ELR (cell line): ENCODE measurements around the gene LGSN.
A peak's percentile ranks its signal among the peaks of the same experiment; 100 is the strongest.
"Not testable (repeated sequence)": the region's sequence is repeated elsewhere in the genome, so short reads cannot be mapped to it uniquely, and the experiment has no call there.

Experiments
- DNase-seq: peaks from one replicate; pipeline ENCODE4 v3.0.0-alpha.2; 2015; ENCODE audit warnings: low read depth

LGSN gene, protein sequence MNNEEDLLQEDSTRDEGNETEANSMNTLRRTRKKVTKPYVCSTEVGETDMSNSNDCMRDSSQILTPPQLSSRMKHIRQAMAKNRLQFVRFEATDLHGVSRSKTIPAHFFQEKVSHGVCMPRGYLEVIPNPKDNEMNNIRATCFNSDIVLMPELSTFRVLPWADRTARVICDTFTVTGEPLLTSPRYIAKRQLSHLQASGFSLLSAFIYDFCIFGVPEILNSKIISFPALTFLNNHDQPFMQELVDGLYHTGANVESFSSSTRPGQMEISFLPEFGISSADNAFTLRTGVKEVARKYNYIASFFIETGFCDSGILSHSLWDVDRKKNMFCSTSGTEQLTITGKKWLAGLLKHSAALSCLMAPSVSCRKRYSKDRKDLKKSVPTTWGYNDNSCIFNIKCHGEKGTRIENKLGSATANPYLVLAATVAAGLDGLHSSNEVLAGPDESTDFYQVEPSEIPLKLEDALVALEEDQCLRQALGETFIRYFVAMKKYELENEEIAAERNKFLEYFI

DNA sequence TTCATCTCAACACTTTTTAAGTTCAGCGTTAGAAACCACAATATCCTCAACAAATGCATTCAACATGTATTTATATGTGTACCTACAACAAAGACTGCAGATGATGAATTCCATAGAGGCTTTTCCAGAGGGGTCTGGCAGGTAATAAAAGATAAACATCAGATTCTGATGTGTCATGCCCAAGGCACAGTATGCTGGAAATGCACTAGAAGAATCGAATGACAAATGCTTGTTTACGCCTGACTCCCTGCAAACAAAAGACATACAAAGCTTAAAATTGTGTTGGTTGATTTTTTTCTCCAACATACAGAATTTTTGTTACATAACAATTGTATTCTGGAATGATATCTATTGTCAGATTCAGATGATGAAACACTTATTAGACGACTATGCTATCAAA, at the start of gene LGSN:
Gene LGSN, minus strand, starts transcription at position 45 of the 400 bp plus-strand sequence. Its CDS starts 40 bp downstream, at position 5.
- no peak for DNase-seq

- no peak for DNase-seq
These were observed 48.6 kb upstream of the LGSN start for GRCh38 chr6:63368347-63368746.

- not testable (repeated sequence) for DNase-seq
These were observed 42.8 kb upstream of the LGSN start for GRCh38 chr6:63362500-63363120.

DNA sequence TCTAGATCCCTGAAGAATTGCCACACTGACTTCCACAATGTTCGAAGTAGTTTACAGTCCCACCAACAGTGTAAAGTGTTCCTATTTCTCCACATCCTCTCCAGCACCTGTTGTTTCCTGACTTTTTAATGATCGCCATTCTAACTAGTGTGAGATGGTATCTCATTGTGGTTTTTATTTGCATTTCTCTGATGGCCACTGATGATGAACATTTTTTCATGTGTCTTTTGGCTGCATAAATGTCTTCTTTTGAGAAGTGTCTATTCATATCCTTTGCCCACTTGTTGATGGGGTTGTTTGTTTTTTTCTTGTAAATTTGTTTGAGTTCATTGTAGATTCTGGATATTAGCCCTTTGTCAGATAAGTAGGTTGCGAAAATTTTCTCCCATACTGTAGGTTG, 37.6 kb upstream of the LGSN start:
- DNase-seq = not testable (repeated sequence)

DNA sequence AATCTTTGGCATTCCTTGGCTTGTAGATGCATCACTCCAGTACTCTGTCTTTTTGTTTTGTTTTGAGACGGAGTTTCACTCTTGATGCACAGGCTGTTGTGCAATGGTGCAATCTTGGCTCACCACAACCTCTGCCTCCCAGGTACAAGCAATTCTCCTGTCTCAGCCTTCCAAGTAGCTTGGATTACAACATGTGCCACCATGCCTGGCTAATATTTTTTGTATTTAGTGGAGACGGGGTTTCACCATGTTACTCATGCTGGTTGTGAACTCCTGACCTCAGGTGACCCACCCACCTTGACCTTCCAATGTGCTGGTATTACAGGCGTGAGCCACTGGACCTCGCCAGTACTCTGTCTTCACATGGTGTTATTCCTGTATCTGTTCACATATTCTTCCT, 35.8 kb upstream of the LGSN start:
- no peak for DNase-seq

- DNase-seq = no peak
These were observed 33.5 kb upstream of the LGSN start for GRCh38 chr6:63353286-63353630.

GRCh38 chr6:63352544-63353285, 32.9 kb upstream of the LGSN start:
- peak; percentile 49 for DNase-seq

DNA sequence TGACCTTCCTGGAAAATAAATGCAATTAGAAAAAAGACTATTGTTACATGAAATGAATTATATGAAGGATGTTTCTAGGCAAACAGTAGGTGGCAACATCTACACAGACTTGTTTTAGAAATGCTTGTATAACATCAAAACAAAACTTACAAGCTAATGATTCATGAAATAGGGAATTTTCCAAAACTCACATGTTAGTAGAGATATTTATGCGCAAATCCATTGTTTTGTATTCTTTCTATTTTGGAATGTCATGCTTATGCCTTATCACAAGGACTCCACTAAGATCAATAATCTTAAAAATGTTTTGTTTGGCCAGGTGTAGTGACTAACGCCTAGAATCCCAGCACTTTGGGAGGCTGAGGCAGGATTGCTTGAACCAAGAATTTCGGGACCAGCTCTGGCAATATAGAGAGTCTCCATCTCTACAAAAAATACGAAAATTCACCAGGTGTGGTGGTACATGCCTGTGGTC, 32.3 kb upstream of the LGSN start:
- DNase-seq = peak; percentile 66

GRCh38 chr6:63349401-63349800, 29.6 kb upstream of the LGSN start:
- no peak for DNase-seq

- DNase-seq = no peak
These were observed 29.1 kb upstream of the LGSN start for GRCh38 chr6:63348836-63349235.

GRCh38 chr6:63347599-63347998, 27.8 kb upstream of the LGSN start:
- peak; percentile 94 for DNase-seq

DNA sequence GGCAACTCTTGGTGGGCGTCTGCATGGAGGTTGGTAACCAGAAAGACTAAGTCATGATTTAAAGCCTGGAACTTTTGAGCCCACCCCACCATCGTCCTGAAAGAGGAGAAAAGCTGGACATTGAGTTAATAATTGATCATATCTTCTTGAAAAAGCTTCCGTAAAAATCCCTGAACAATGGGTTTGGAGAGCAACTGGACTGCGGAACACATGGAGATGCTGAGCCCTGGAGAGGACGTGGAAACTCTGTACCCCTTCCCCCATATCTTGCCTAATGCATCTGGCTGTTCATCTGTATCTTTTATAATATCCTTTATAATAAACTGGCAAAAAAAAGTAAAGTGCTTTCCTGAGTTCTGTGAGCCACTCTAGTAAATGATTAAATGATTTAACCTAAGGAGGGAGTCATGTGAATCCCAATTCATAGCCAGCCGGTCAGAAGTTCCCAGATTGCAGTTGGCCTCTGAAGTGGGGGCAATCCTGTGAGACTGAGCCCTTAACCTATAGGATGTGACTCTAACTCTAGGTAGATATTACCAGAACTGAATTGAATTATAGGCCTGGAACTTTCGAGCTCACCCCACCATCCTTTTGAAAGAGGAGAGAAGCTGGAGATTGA, 26.5 kb upstream of the LGSN start:
- DNase-seq = no peak

GRCh38 chr6:63340351-63340750, 20.6 kb upstream of the LGSN start:
- DNase-seq = no peak

- DNase-seq = not testable (repeated sequence)
These were observed 14.9 kb upstream of the LGSN start for GRCh38 chr6:63334652-63335051.

GRCh38 chr6:63333440-63333839, 13.7 kb upstream of the LGSN start:
- DNase-seq = no peak

DNA sequence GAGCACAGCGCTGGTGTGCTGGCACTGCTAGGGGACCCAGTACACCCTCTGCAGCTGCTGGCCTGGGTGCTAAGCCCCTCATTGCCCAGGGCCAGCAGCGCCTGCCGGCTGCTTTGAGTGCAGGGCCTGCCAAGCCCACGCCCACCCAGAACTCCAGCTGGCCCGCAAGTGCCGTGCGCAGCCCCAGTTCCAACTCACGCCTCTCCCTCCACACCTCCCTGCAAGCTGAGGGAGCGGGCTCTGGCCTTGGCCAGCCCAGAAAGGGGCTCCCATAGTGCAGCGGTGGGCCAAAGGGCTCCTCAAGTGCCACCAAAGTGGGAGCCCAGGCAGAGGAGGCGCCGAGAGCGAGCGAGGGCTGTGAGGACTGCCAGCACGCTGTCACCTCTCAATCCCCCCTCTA, 6.8 kb upstream of the LGSN start:
- DNase-seq = not testable (repeated sequence)

DNA sequence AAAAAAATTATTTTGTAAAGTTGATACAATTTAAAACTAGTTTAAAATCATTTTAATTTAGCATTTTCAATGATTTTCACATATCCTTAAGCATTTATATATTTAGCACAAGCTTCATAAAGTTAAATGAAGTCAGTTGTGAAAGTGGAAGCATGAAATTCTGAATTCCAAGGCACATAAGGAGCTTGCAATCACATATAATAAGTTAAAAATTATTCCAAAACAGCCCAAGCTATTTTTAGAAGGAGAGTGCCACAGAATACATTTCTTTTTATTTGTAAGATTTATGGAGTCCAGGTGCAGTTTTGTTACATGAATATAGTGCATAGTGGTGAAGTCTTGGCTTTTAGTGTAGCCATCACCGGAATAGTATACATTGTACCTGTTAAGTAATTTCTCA, 3.2 kb upstream of the LGSN start:
- no peak for DNase-seq

DNA sequence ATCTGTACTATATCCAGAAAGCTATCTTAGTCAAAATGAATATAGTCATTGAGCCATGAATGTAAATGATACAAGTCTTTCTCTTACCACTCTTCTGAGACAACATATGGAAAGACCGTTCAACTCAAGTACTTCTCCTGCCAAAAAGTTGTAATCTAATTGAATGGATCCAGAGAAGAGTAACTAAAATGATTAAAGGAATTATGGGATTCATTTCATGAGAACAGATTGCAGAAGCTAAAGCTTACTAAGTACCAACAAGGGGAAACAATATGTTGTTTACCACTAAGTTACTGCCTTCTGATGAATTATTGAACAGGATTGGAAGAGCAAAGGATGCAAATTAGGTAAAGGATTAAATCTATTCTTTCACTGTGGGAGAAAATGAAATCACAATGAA, 2.0 kb upstream of the LGSN start:
- DNase-seq = no peak

DNA sequence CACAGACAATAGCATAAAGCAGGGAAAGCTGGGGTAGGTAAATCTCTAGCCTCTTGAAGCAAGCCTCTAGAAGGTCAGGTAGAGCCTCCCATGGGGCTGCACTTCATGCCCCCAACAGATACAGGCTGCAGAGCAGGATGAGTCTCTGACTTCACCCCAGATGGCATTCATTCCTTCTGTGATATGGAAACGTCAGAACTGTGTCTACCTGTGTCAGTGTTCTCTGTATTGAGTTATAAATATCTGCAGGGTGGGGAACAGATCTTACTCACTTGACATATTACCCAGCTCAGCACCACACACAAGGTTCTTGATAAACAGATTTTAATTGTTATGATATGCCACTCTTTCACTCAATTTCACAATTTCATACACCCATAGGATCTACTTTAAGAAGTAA, 2.1 kb downstream of the LGSN start:
- no peak for DNase-seq

DNA sequence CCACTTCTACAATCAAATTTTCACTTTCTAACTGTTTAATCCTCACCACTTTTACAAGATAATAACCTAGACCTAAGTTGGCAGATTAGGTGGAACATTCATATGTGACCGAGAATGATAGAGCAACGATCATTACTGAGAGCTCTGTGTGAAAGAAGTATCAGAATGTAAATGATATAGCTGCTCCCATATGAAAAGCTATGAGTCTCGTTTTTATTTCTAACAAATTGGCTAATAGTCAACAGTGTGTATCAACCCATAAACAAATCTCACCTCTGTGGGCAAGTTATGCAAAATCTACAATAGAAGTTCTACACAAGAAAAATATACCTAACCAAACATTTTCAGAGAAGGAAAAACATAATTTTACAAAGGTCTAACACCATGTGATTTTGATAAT, 3.7 kb downstream of the LGSN start:
- DNase-seq = no peak

- no peak for DNase-seq
These were observed 6.7 kb downstream of the LGSN start for GRCh38 chr6:63313111-63313510.

- peak; percentile 65 for DNase-seq
These were observed 12.1 kb downstream of the LGSN start for GRCh38 chr6:63307581-63308246.
